ENCODE measurements around the gene CLBA1.
"Not testable (repeated sequence)": the region's sequence is repeated elsewhere in the genome, so short reads cannot be mapped to it uniquely, and the experiment has no call there.

CLBA1 gene

GRCh38 chr14:104948736-104949031 lies 36.9 kb upstream of the CLBA1 start:
- no peaks in the 10 kb centered on the region for H3K79me2 ChIP-seq (ENCODE audit: control insufficient read depth, insufficient read depth, low read length, unreplicated experiment)
- H2AFZ ChIP-seq (ENCODE audit: low read length, unreplicated experiment): no peak overlapping the region
- no peak overlapping the region for H3K4me3 ChIP-seq (ENCODE audit: low read depth, low read length)
- no peak overlapping the region for H3K27ac ChIP-seq (ENCODE audit: low read depth, low read length)
- H3K4me1 ChIP-seq (ENCODE audit: control insufficient read depth, insufficient read depth, low read length, unreplicated experiment): no peaks in the 10 kb centered on the region
- no peaks in the 10 kb centered on the region for H3K27me3 ChIP-seq (ENCODE audit: insufficient read depth, low read length)
- peaks cover 6% of the 10 kb centered on the region; the same call in 1 of the 2 replicates for H3K36me3 ChIP-seq (ENCODE audit: insufficient read depth, low read length)

GRCh38 chr14:104949406-104949955 lies 36.1 kb upstream of the CLBA1 start:
- H3K27me3 ChIP-seq (ENCODE audit: insufficient read depth, low read length); H2AFZ ChIP-seq (ENCODE audit: low read length, unreplicated experiment); H3K4me3 ChIP-seq (ENCODE audit: low read depth, low read length); H3K27ac ChIP-seq (ENCODE audit: low read depth, low read length); H3K79me2 ChIP-seq (ENCODE audit: control insufficient read depth, insufficient read depth, low read length, unreplicated experiment); H3K4me1 ChIP-seq (ENCODE audit: control insufficient read depth, insufficient read depth, low read length, unreplicated experiment): not testable (repeated sequence)
- peaks cover 10% of the 10 kb centered on the region; the same call in 1 of the 2 replicates for H3K36me3 ChIP-seq (ENCODE audit: insufficient read depth, low read length)

GRCh38 chr14:104950021-104950420 lies 35.6 kb upstream of the CLBA1 start:
- Histone ChIP-seq H3K27ac (ENCODE audit: low read depth, low read length) (no peak overlapping the region), H3K79me2 (ENCODE audit: control insufficient read depth, insufficient read depth, low read length, unreplicated experiment) (no peaks in the 10 kb centered on the region), H3K27me3 (ENCODE audit: insufficient read depth, low read length) (no peaks in the 10 kb centered on the region), H3K36me3 (ENCODE audit: insufficient read depth, low read length) (peaks cover 13% of the 10 kb centered on the region; the same call in 1 of the 2 replicates), H2AFZ (ENCODE audit: low read length, unreplicated experiment) (no peak overlapping the region), H3K4me1 (ENCODE audit: control insufficient read depth, insufficient read depth, low read length, unreplicated experiment) (no peaks in the 10 kb centered on the region), H3K4me3 (ENCODE audit: low read depth, low read length) (no peak overlapping the region)

GRCh38 chr14:104950701-104951100 lies 34.9 kb upstream of the CLBA1 start:
- H2AFZ ChIP-seq (ENCODE audit: low read length, unreplicated experiment); H3K79me2 ChIP-seq (ENCODE audit: control insufficient read depth, insufficient read depth, low read length, unreplicated experiment); H3K27ac ChIP-seq (ENCODE audit: low read depth, low read length); H3K4me3 ChIP-seq (ENCODE audit: low read depth, low read length); H3K27me3 ChIP-seq (ENCODE audit: insufficient read depth, low read length); H3K4me1 ChIP-seq (ENCODE audit: control insufficient read depth, insufficient read depth, low read length, unreplicated experiment): not testable (repeated sequence)
- peaks cover 18% of the 10 kb centered on the region; the same call in 1 of the 2 replicates for H3K36me3 ChIP-seq (ENCODE audit: insufficient read depth, low read length)

DNA sequence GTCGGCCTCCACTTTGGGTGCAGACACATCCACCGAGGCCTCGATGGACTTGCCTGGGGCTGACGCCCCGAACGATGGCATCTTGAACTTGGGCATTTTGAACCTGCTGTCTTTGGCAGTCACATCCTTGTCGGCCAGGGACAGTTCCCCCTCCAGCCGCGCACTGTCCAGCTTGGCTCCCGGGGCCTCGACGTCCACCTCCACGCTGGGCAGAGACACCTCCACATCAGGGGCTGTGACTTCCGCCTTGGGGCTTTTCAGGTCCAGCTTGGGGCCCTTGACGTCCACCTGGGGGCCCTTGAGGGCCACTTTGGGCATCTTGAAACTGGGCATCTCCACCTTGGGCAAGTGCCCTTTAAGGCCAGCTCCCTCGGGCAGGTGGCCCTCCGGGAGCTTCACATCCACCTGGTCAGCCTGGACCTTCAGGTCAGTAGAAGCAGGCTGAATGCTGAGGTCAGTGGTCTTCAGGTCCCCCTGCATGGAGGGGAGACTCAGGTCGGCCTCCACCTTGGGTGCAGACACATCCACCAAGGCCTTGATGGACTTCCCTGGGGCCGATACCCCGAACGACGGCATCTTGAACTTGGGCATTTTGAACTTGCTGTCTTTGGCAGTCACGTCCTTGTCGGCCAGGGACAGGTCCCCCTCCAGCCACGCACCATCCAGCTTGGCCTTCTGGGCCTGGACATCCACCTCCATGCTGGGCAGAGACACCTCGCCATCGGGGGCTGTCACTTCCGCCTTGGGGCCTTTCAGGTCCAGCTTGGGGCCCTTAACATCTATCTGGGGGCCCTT lies 33.5 kb upstream of the CLBA1 start:
- H3K4me3 ChIP-seq (ENCODE audit: low read depth, low read length); H2AFZ ChIP-seq (ENCODE audit: low read length, unreplicated experiment); H3K4me1 ChIP-seq (ENCODE audit: control insufficient read depth, insufficient read depth, low read length, unreplicated experiment); H3K79me2 ChIP-seq (ENCODE audit: control insufficient read depth, insufficient read depth, low read length, unreplicated experiment); H3K27me3 ChIP-seq (ENCODE audit: insufficient read depth, low read length); H3K27ac ChIP-seq (ENCODE audit: low read depth, low read length): not testable (repeated sequence)
- H3K36me3 ChIP-seq (ENCODE audit: insufficient read depth, low read length): peaks cover 20% of the 10 kb centered on the region; the same call in 1 of the 2 replicates

GRCh38 chr14:104953097-104953496 lies 32.5 kb upstream of the CLBA1 start:
- H3K27ac ChIP-seq (ENCODE audit: low read depth, low read length): no peak overlapping the region
- H3K27me3 ChIP-seq (ENCODE audit: insufficient read depth, low read length): no peaks in the 10 kb centered on the region
- no peak overlapping the region for H2AFZ ChIP-seq (ENCODE audit: low read length, unreplicated experiment)
- peaks cover 22% of the 10 kb centered on the region; the same call in 1 of the 2 replicates for H3K36me3 ChIP-seq (ENCODE audit: insufficient read depth, low read length)
- peaks cover 3% of the 10 kb centered on the region for H3K4me1 ChIP-seq (ENCODE audit: control insufficient read depth, insufficient read depth, low read length, unreplicated experiment)
- no peak overlapping the region for H3K4me3 ChIP-seq (ENCODE audit: low read depth, low read length)
- no peaks in the 10 kb centered on the region for H3K79me2 ChIP-seq (ENCODE audit: control insufficient read depth, insufficient read depth, low read length, unreplicated experiment)

GRCh38 chr14:104953896-104954656 lies 31.5 kb upstream of the CLBA1 start:
- Histone ChIP-seq H2AFZ (ENCODE audit: low read length, unreplicated experiment) (no peak overlapping the region), H3K27ac (ENCODE audit: low read depth, low read length) (no peak overlapping the region), H3K27me3 (ENCODE audit: insufficient read depth, low read length) (no peaks in the 10 kb centered on the region), H3K4me3 (ENCODE audit: low read depth, low read length) (no peak overlapping the region), H3K79me2 (ENCODE audit: control insufficient read depth, insufficient read depth, low read length, unreplicated experiment) (no peaks in the 10 kb centered on the region), H3K36me3 (ENCODE audit: insufficient read depth, low read length) (peaks cover 22% of the 10 kb centered on the region; the same call in 1 of the 2 replicates), H3K4me1 (ENCODE audit: control insufficient read depth, insufficient read depth, low read length, unreplicated experiment) (peaks cover 3% of the 10 kb centered on the region)

GRCh38 chr14:104954746-104955395 lies 30.7 kb upstream of the CLBA1 start:
- Histone ChIP-seq H3K4me1 (ENCODE audit: control insufficient read depth, insufficient read depth, low read length, unreplicated experiment) (peaks cover 3% of the 10 kb centered on the region), H3K4me3 (ENCODE audit: low read depth, low read length) (no peak overlapping the region), H3K36me3 (ENCODE audit: insufficient read depth, low read length) (peaks cover 22% of the 10 kb centered on the region; the same call in 1 of the 2 replicates), H3K27me3 (ENCODE audit: insufficient read depth, low read length) (no peaks in the 10 kb centered on the region), H3K27ac (ENCODE audit: low read depth, low read length) (no peak overlapping the region), H3K79me2 (ENCODE audit: control insufficient read depth, insufficient read depth, low read length, unreplicated experiment) (no peaks in the 10 kb centered on the region), H2AFZ (ENCODE audit: low read length, unreplicated experiment) (no peak overlapping the region)

- H3K79me2 ChIP-seq (ENCODE audit: control insufficient read depth, insufficient read depth, low read length, unreplicated experiment): no peaks in the 10 kb centered on the region
- peaks cover 3% of the 10 kb centered on the region for H3K4me1 ChIP-seq (ENCODE audit: control insufficient read depth, insufficient read depth, low read length, unreplicated experiment)
- H3K27me3 ChIP-seq (ENCODE audit: insufficient read depth, low read length): no peaks in the 10 kb centered on the region
- peaks cover 22% of the 10 kb centered on the region; the same call in 1 of the 2 replicates for H3K36me3 ChIP-seq (ENCODE audit: insufficient read depth, low read length)
- no peak overlapping the region for H2AFZ ChIP-seq (ENCODE audit: low read length, unreplicated experiment)
- no peak overlapping the region for H3K27ac ChIP-seq (ENCODE audit: low read depth, low read length)
- no peak overlapping the region for H3K4me3 ChIP-seq (ENCODE audit: low read depth, low read length)
These were observed 30.2 kb upstream of the CLBA1 start for GRCh38 chr14:104955396-104955770.

- Histone ChIP-seq H2AFZ (ENCODE audit: low read length, unreplicated experiment) (no peak overlapping the region), H3K4me3 (ENCODE audit: low read depth, low read length) (no peak overlapping the region), H3K36me3 (ENCODE audit: insufficient read depth, low read length) (peaks cover 22% of the 10 kb centered on the region; the same call in 1 of the 2 replicates), H3K79me2 (ENCODE audit: control insufficient read depth, insufficient read depth, low read length, unreplicated experiment) (no peaks in the 10 kb centered on the region), H3K27me3 (ENCODE audit: insufficient read depth, low read length) (no peaks in the 10 kb centered on the region), H3K27ac (ENCODE audit: low read depth, low read length) (no peak overlapping the region), H3K4me1 (ENCODE audit: control insufficient read depth, insufficient read depth, low read length, unreplicated experiment) (peaks cover 3% of the 10 kb centered on the region)
These were observed 29.2 kb upstream of the CLBA1 start for GRCh38 chr14:104956290-104956890.

Data from ACC112 (cell line).